Lung (tissue), 12 donors: ENCODE results near the gene AIF1L. TPM values are rescaled to one million over a fixed set of nuclear protein-coding genes. Genes with fewer than 3 reads are reported as not detected.

Source experiments
- ATAC-seq: fragments of 200-7000 bp; cut with Tn5 transposase; one replicate; pipeline ENCODE4 v1.9.1; 2020; ENCODE audit warnings: moderate number of reproducible peaks; ENCODE audit not compliant: insufficient read depth, low FRiP score
- DNase-seq, 3 donors: peaks; one replicate each; pipeline ENCODE4 v3.0.0-alpha.2; 2013 to 2017
- H3K27ac ChIP-seq, 2 donors: one replicate each; pipeline ENCODE4 v1.5.1; 2013; ENCODE audit warnings: mild to moderate bottlenecking in 2 of 2, moderate library complexity in 2 of 2, control low read depth in 1 of 2, inconsistent platforms in 1 of 2, low read depth in 1 of 2, low read length in 1 of 2
- H3K27me3 ChIP-seq, 3 donors: one replicate each; pipeline ENCODE4 v1.5.1; 2013; ENCODE audit warnings: low read length in 2 of 3; ENCODE audit not compliant: control insufficient read depth in 3 of 3, insufficient read depth in 3 of 3
- H3K36me3 ChIP-seq, 4 donors: one replicate each; pipeline ENCODE4 v1.5.1; 2013; ENCODE audit warnings: low read length in 4 of 4, mild to moderate bottlenecking in 1 of 4, moderate library complexity in 1 of 4; ENCODE audit not compliant: control insufficient read depth in 4 of 4, insufficient read depth in 4 of 4
- H3K4me1 ChIP-seq, 5 donors: one replicate each; pipeline ENCODE4 v1.5.1; 2013; ENCODE audit warnings: low read length in 5 of 5, mild to moderate bottlenecking in 2 of 5, moderate library complexity in 1 of 5; ENCODE audit not compliant: control insufficient read depth in 5 of 5, insufficient read depth in 5 of 5
- H3K4me3 ChIP-seq: one replicate; pipeline ENCODE4 v1.5.1; 2013; ENCODE audit warnings: mild to moderate bottlenecking, control low read depth, moderate library complexity
- H3K9ac ChIP-seq, 2 donors: one replicate each; pipeline ENCODE4 v1.5.1; 2013; ENCODE audit warnings: low read length in 2 of 2, control low read depth in 1 of 2; ENCODE audit not compliant: insufficient read depth in 1 of 2
- H3K9me3 ChIP-seq, 4 donors: one replicate each; pipeline ENCODE4 v1.5.1; 2013; ENCODE audit warnings: low read length in 3 of 4, mild to moderate bottlenecking in 1 of 4, moderate library complexity in 1 of 4; ENCODE audit not compliant: control insufficient read depth in 4 of 4, insufficient read depth in 3 of 4
- CTCF ChIP-seq: IDR thresholded peaks from 2 replicates; pipeline ENCODE4 v1.5.1; 2012; ENCODE audit warnings: mild to moderate bottlenecking; ENCODE audit errors: control extremely low read depth, extremely low read depth
- WGBS, 2 donors: extraction: QIAGEN DNeasy Blood & Tissue Kit; methylation state at CpG; one replicate each; pipeline ENCODE4 v1.1.7; 2013; 5-methylcytosine and 5-hydroxymethylcytosine counted together
- polyA plus RNA-seq, 2 donors: library from polyadenylated mRNA; stranded (reverse); fragments of 200-250 nt; gene quantifications; one replicate each; pipeline ENCODE4 v1.2.1, GENCODE V29; 2013
- total RNA-seq, 2 donors: library from RNA; depleted of rRNA in 1 of 2; stranded (reverse); fragments of >200 nt in 1 of 2; gene quantifications; one replicate each; pipeline ENCODE4 v1.2.1, GENCODE V29; 2014 to 2021
- donor health status: control.
- donor health status: control.
- donor health status: Bipolar disorder and iron deficiency.
- donor health status: healthy.
- donor health status: DM: yes; HTN: yes; CAD: no.

Gene AIF1L
- total and polyA plus RNA-seq, 4 donors = 3.2 to 16.5 (median 6.9) TPM

GRCh38 chr9:131138676-131139075 lies 42.3 kb downstream of the AIF1L start:
- Histone ChIP-seq H3K27me3 (no peaks in the 10 kb centered on the region), H3K27ac (no peak overlapping the region), H3K9ac (no peak overlapping the region), H3K4me3 (no peak overlapping the region), H3K36me3 (peaks cover 7 to 56% (median 30%) of the 10 kb centered on the region in 4 donors), H3K4me1 (no peaks in the 10 kb centered on the region), H3K9me3 (no peaks in the 10 kb centered on the region)
- TF ChIP-seq CTCF = no peak
- 98 to 100% methylated on average over 2 of the region's 2 CpGs for WGBS, 2 donors
- no peak for DNase-seq
- no peak for ATAC-seq

- H3K27ac ChIP-seq = no peak overlapping the region
- ATAC-seq (no peak), DNase-seq (no peak)
- H3K9ac ChIP-seq = no peak overlapping the region
- no peaks in the 10 kb centered on the region for H3K4me1 ChIP-seq
- no peak for TF ChIP-seq CTCF
- no peaks in the 10 kb centered on the region for H3K27me3 ChIP-seq
- H3K36me3 ChIP-seq = peaks cover 7 to 54% (median 30%) of the 10 kb centered on the region in 4 donors
- H3K4me3 ChIP-seq = no peak overlapping the region
- H3K9me3 ChIP-seq = no peaks in the 10 kb centered on the region
- 96 to 100% methylated on average over 4 of the region's 4 CpGs for WGBS, 2 donors
Observed at GRCh38 chr9:131140112-131140511, 43.8 kb downstream of the AIF1L start.

- Histone ChIP-seq H3K4me3 (no peak overlapping the region), H3K27me3 (no peaks in the 10 kb centered on the region), H3K27ac (no peak overlapping the region), H3K9me3 (no peaks in the 10 kb centered on the region), H3K4me1 (no peaks in the 10 kb centered on the region), H3K36me3 (peaks cover 7 to 57% (median 32%) of the 10 kb centered on the region in 4 donors), H3K9ac (no peak overlapping the region)
- ATAC-seq = no peak
- no peak for TF ChIP-seq CTCF
- no peak for DNase-seq
- 98 to 99% methylated on average over 3 of the region's 3 CpGs for WGBS, 2 donors
Observed at GRCh38 chr9:131140550-131140949, 44.2 kb downstream of the AIF1L start.

- Histone ChIP-seq H3K27ac (no peak overlapping the region), H3K4me1 (no peaks in the 10 kb centered on the region), H3K9ac (no peak overlapping the region), H3K27me3 (no peaks in the 10 kb centered on the region), H3K36me3 (peaks cover 13 to 53% (median 37%) of the 10 kb centered on the region in 4 donors), H3K4me3 (no peak overlapping the region), H3K9me3 (no peaks in the 10 kb centered on the region)
- ATAC-seq (no peak), DNase-seq (no peak)
- 93 to 97% methylated on average over 3 of the region's 3 CpGs for WGBS, 2 donors
- no peak for TF ChIP-seq CTCF
Observed at GRCh38 chr9:131142160-131142559, 45.8 kb downstream of the AIF1L start.
